Large intestine (tissue), 3 donors: ENCODE results near the gene SEPTIN12. TPM values are rescaled to one million over a fixed set of nuclear protein-coding genes. Genes with fewer than 3 reads are reported as not detected.
A peak's percentile ranks its signal among the peaks of the same experiment; 100 is the strongest.

Experiments
- DNase-seq, 2 donors: peaks; one replicate each; pipeline versions ENCODE4 v3.0.0 to v3.0.0-alpha.2; 2013
- H3K27ac ChIP-seq: one replicate; pipeline ENCODE4 v1.5.1; 2013; ENCODE audit warnings: low read length
- H3K27me3 ChIP-seq: 2 replicates; pipeline ENCODE4 v1.6.1; 2013; ENCODE audit warnings: low read length; ENCODE audit not compliant: control insufficient read depth, insufficient read depth
- H3K36me3 ChIP-seq: 2 replicates; pipeline ENCODE4 v1.6.1; 2013; ENCODE audit warnings: low read length; ENCODE audit not compliant: control insufficient read depth, insufficient read depth
- H3K4me1 ChIP-seq: one replicate; pipeline ENCODE4 v1.6.1; 2013; ENCODE audit warnings: low read length; ENCODE audit not compliant: control insufficient read depth, insufficient read depth
- H3K4me3 ChIP-seq: one replicate; pipeline ENCODE4 v1.5.1; 2013; ENCODE audit warnings: low read length
- H3K9me3 ChIP-seq: one replicate; pipeline ENCODE4 v1.6.1; 2013; ENCODE audit warnings: mild to moderate bottlenecking, low read depth, low read length, moderate library complexity; ENCODE audit not compliant: control insufficient read depth
- WGBS: methylation state at CpG from one replicate; pipeline ENCODE4 v1.1.5; 2013; ENCODE audit warnings: low lambda C conversion rate; ENCODE audit not compliant: insufficient coverage; 5-methylcytosine and 5-hydroxymethylcytosine counted together
- polyA plus RNA-seq: library from polyadenylated mRNA; unstranded; fragments of 120-200 nt; gene quantifications from one replicate; pipeline ENCODE4 v1.2.1, GENCODE V29; 2013

Gene SEPTIN12
- polyA plus RNA-seq, 1 donor: not detected

DNA sequence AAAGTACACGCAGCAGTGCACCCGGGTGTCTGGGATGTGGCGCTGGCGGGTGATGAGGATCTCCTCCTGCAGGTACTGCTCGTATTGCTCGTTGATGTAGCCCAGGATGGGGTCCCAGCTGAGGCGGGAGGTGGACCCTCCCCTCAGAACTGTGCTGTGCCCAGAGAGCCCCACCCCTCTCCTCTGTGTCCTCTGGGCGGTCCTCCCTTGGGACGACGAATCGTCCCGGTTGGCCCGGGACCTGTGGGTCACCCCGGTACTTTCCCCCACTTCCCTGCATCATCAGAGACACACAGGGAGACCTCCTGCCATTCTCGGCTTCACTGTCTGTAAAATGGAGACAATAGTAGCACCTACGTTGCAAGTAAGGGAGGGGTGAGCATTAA is 4.2 kb downstream of the SEPTIN12 start:
- Histone ChIP-seq H3K9me3 (no peaks in the 10 kb centered on the region), H3K27me3 (no peaks in the 10 kb centered on the region), H3K4me3 (no peak overlapping the region), H3K4me1 (peaks cover 14% of the 10 kb centered on the region), H3K36me3 (no peaks in the 10 kb centered on the region), H3K27ac (no peak overlapping the region)
- no peak for DNase-seq
- no CpG with 5 or more reads among the region's 16 CpGs for WGBS

DNA sequence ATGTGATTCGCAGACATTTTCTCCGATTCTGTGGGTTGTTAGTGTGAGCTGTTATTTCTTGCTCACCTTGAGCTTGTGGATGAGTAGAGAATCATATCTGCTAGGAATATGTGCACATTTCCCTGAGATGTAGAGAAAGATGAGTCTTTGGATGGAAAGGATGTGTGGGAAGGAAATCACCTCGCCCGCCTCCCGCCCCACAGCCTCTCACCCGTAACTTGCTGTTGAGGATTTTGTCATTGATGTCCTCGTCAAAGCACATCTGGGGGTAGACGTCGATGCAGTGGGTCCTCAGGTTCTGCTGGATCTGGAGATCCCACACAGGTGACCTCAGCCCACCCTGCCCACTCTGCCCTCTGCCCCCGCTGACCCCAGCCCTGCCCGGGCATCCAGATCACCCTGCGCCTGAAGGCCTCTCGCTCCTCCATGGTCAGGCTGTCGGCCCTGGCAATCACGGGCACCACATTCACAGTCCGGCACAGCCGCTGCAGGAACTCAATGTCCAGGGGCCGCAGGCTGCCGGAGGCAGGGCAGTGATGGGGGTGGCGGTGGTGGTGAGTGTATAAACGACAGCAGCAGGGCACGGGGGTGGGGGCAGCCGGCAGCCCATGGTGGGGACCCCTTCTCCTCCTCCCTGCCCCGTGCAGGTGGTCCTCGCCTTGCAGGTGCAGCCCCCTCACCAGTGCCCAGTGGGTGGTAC is 4.7 kb downstream of the SEPTIN12 start:
- Histone ChIP-seq H3K4me1 (peaks cover 13% of the 10 kb centered on the region), H3K36me3 (no peaks in the 10 kb centered on the region), H3K27me3 (no peaks in the 10 kb centered on the region), H3K9me3 (no peaks in the 10 kb centered on the region), H3K4me3 (no peak overlapping the region), H3K27ac (no peak overlapping the region)
- DNase-seq: no peak
- WGBS: no CpG with 5 or more reads among the region's 25 CpGs

- Histone ChIP-seq H3K4me3 (no peak overlapping the region), H3K36me3 (no peaks in the 10 kb centered on the region), H3K9me3 (no peaks in the 10 kb centered on the region), H3K27me3 (no peaks in the 10 kb centered on the region), H3K27ac (no peak overlapping the region), H3K4me1 (no peaks in the 10 kb centered on the region)
- 100% methylated on average over 1 of the region's 4 CpGs for WGBS
- DNase-seq: no peak
These were observed 7.9 kb downstream of the SEPTIN12 start for GRCh38 chr16:4780235-4780634.

- Histone ChIP-seq H3K9me3 (no peaks in the 10 kb centered on the region), H3K27ac (no peak overlapping the region), H3K27me3 (no peaks in the 10 kb centered on the region), H3K36me3 (no peaks in the 10 kb centered on the region), H3K4me1 (no peaks in the 10 kb centered on the region), H3K4me3 (no peak overlapping the region)
- 100% methylated on average over 1 of the region's 5 CpGs for WGBS
- no peak for DNase-seq
These were observed 10.1 kb downstream of the SEPTIN12 start for GRCh38 chr16:4778050-4778392.

- Histone ChIP-seq H3K27me3 (no peaks in the 10 kb centered on the region), H3K4me1 (no peaks in the 10 kb centered on the region), H3K36me3 (no peaks in the 10 kb centered on the region), H3K4me3 (no peak overlapping the region), H3K27ac (no peak overlapping the region), H3K9me3 (no peaks in the 10 kb centered on the region)
- WGBS: no CpG with 5 or more reads among the region's 17 CpGs
- no peak for DNase-seq
These were observed 10.7 kb downstream of the SEPTIN12 start for GRCh38 chr16:4777339-4778049.

DNA sequence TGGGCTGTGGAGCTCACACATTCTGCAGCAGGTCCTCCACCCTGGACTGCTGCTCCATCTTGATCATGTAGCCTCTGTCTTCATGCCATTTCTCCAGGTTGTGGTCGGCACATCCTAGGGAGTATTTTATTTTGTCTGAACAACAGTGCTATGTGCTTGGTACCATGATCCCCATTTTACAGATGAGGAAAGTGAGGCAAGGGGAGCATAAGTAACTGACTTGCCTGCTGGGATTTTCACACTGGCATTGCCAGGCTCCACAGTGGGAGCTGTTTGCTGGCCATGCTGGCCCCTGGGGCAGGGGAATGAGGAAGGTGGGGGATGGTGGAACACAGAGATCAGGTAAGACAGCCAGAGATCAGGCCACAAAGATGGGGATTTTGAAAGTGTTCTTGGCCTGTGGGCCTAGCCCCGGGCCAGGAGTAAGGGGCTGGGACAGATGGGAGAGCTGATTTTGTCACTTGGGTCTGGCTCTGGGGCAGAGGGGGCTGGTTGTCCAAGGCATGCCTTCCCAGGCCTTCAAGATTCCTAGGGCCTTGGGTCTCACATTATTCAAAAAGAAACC is 11.9 kb downstream of the SEPTIN12 start:
- no CpG with 5 or more reads among the region's 2 CpGs for whole genome bisulfite sequencing
- no peaks in the 10 kb centered on the region for H3K36me3 ChIP-seq
- H3K27me3 ChIP-seq: no peaks in the 10 kb centered on the region
- H3K27ac ChIP-seq: no peak overlapping the region
- no peak overlapping the region for H3K4me3 ChIP-seq
- DNase-seq: no peak
- no peaks in the 10 kb centered on the region for H3K4me1 ChIP-seq
- H3K9me3 ChIP-seq: no peaks in the 10 kb centered on the region

DNA sequence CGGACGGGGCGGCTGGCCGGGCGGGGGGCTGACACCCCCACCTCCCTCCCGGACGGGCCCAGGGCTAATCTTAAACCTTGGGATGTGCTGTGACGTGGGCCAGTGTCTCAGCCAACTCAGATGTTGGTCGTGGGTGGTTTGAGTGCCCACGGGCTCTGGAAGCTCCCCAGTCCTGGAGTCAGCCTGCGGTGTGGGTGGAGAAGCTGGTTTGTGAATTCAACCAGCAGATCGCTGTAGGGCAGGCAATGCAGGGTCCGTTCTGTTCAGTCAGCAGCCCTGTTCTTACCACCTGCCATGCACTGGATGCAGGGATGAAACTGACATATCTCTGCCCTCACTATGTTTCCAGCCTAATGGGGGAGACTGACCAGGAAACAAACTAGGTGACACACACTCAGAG is 13.1 kb downstream of the SEPTIN12 start:
- Histone ChIP-seq H3K27me3 (no peaks in the 10 kb centered on the region), H3K27ac (no peak overlapping the region), H3K4me3 (no peak overlapping the region), H3K4me1 (no peaks in the 10 kb centered on the region), H3K9me3 (no peaks in the 10 kb centered on the region), H3K36me3 (no peaks in the 10 kb centered on the region)
- no peak for DNase-seq
- WGBS: no CpG with 5 or more reads among the region's 13 CpGs

GRCh38 chr16:4772351-4772750 is 15.8 kb downstream of the SEPTIN12 start:
- Histone ChIP-seq H3K4me3 (no peak overlapping the region), H3K9me3 (no peaks in the 10 kb centered on the region)
- no CpG with 5 or more reads among the region's 5 CpGs for WGBS

DNA sequence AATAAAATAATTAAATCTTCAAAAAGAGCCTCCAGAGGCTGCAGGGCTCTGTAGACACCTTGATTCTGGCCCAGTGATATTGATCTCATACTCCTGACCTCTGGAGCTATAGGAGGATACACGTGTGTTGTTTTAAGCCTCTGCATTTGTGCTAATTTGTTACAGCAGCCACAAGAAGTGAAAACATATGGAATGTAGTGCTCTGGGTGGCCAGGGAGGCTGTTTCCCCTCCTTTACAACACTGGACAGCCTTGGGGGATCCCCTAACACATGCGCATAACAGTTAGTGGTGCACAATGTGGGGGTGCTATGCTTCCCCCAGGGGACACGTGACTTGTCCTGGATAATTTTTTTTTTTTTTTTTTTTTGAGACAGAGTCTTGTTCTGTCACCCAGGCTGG is 16.5 kb downstream of the SEPTIN12 start:
- no peak overlapping the region for H3K27ac ChIP-seq
- H3K27me3 ChIP-seq: no peaks in the 10 kb centered on the region
- H3K4me3 ChIP-seq: no peak overlapping the region
- no peaks in the 10 kb centered on the region for H3K9me3 ChIP-seq
- H3K36me3 ChIP-seq: no peaks in the 10 kb centered on the region
- no CpG with 5 or more reads among the region's 3 CpGs for WGBS
- H3K4me1 ChIP-seq: peaks cover 10% of the 10 kb centered on the region
- DNase-seq: no peak

More at GRCh38 chr16:4772351-4772750, 15.8 kb downstream of the SEPTIN12 start:
- peaks cover 10% of the 10 kb centered on the region for H3K4me1 ChIP-seq
- no peaks in the 10 kb centered on the region for H3K36me3 ChIP-seq
- no peak for DNase-seq
- H3K27me3 ChIP-seq: no peaks in the 10 kb centered on the region
- H3K27ac ChIP-seq: no peak overlapping the region

DNA sequence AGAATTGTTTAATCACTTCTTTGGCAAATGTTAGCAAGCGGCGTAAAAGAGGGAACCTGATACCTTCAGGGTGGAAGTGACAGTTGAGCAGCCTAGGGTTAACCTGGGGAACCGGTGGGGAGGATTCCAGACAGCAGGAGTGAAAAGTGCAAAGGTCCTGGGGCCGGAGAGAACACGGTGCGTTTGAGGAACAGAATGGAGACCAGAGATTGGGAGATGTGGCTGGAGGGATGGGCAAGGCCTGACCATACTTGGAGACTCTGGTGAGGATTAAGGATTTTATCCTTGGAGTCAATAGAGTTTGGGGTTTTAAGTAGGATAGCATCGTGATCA is 18.9 kb downstream of the SEPTIN12 start:
- H3K27me3 ChIP-seq: no peaks in the 10 kb centered on the region
- H3K9me3 ChIP-seq: no peaks in the 10 kb centered on the region
- peaks cover 19% of the 10 kb centered on the region for H3K4me1 ChIP-seq
- peaks cover 3% of the 10 kb centered on the region for H3K36me3 ChIP-seq
- peak overlapping the region; percentile 63 for H3K4me3 ChIP-seq
- 100% methylated on average over 1 of the region's 7 CpGs for WGBS
- H3K27ac ChIP-seq: no peak overlapping the region
- DNase-seq: no peak
